HG02852 (cell line): ENCODE measurements around the gene ZBTB34.

ENCODE experiments used
- ATAC-seq: cut with Tn5 transposase; IDR thresholded peaks from one replicate; pipeline ENCODE4 v1.9.1; 2021; ENCODE audit warnings: mild to moderate bottlenecking, moderate library complexity; ENCODE audit not compliant: unreplicated experiment

The ZBTB34 gene

GRCh38 chr9:126915846-126916543 lies 55.6 kb downstream of the ZBTB34 start:
- no peak for ATAC-seq

GRCh38 chr9:126916909-126917308 lies 56.5 kb downstream of the ZBTB34 start:
- no peak for ATAC-seq

- no peak for ATAC-seq
Observed at GRCh38 chr9:126919193-126919592, 58.8 kb downstream of the ZBTB34 start.

GRCh38 chr9:126925876-126926275 lies 65.4 kb downstream of the ZBTB34 start:
- ATAC-seq: no peak

GRCh38 chr9:126926364-126926763 lies 65.9 kb downstream of the ZBTB34 start:
- no peak for ATAC-seq

- ATAC-seq: no peak
Observed at GRCh38 chr9:126927419-126927818, 67.0 kb downstream of the ZBTB34 start.

GRCh38 chr9:126932871-126933321 lies 72.5 kb downstream of the ZBTB34 start:
- ATAC-seq: no peak

- no peak for ATAC-seq
Observed at GRCh38 chr9:126933334-126933980, 73.0 kb downstream of the ZBTB34 start.

- ATAC-seq: no peak
Observed at GRCh38 chr9:126934441-126934840, 74.0 kb downstream of the ZBTB34 start.
